Dedifferentiated amniotic fluid mesenchymal stem cell (primary cell): ENCODE results near the gene TSGA10IP.
A peak's percentile ranks its signal among the peaks of the same experiment; 100 is the strongest.
"Not testable (repeated sequence)": the region's sequence is repeated elsewhere in the genome, so short reads cannot be mapped to it uniquely, and the experiment has no call there.

Experiments
- DNase-seq: peaks from one replicate; pipeline ENCODE4 v3.0.0-alpha.2; 2016; ENCODE audit errors: extremely low spot score

Gene TSGA10IP

DNA sequence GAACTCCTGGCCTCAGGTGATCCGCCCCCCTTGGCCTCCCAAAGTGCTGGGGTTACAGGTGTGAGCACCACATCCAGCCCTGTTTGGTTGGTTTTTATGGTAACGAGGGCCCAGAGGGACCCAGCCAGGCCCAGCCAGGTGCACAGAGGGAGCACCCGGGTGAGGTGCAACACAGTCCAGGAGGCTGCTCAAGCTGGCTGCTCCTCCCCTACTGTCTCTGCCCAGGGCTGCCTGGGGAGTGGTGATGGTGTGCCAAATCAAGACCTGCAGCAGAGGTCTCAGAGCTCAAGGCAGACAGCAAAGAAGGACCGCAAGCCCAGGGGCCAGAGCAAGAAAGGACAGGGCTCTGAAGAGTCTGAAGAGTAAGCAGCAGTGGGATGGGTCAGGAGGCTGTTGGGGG, 1.4 kb downstream of the TSGA10IP start:
- no peak for DNase-seq

DNA sequence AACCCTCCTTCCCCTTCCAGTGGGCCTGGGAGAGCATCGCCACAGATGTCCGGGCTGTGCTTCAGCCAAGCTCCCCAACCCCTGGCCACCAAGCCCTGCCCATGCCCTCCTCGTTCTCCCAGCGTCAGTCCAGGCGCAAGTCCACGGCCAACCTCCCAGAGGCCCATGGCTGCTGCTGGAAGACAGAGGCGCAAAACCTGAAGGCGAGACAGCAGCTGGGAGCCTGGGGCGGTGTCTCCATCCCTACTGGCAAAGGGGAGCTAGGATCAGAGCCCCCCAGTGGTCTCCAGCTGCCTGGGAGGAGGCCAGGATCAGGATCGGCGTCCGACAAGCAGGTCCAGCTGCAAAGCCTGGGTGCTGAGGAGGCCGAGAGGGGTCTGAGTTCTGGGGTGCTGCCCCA, 1.9 kb downstream of the TSGA10IP start:
- no peak for DNase-seq

DNA sequence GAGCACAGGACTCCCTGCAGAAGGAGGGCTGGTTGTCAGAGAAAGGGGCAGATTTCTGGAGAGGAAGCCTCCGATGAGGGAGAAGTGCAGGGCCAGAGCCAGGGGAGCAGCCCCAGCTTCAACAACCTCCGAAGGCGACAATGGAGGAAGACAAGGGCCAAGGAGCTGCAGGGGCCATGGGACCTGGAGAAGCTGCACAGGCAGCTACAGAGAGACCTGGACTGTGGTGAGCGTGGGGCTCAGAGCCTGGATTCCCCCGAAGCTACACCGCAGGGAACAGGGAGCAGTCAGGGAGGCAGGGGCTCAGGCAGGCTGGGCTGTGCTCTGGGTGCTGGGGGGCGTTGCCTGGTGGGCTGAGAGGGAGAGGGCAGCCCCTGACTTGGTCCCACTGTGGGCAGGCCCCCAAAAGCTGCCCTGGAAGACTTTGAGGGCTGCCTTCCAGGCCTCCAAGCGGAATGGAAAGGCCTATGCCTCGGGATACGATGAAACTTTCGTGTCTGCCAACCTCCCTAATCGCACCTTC, 2.4 kb downstream of the TSGA10IP start:
- DNase-seq, result no peak

DNA sequence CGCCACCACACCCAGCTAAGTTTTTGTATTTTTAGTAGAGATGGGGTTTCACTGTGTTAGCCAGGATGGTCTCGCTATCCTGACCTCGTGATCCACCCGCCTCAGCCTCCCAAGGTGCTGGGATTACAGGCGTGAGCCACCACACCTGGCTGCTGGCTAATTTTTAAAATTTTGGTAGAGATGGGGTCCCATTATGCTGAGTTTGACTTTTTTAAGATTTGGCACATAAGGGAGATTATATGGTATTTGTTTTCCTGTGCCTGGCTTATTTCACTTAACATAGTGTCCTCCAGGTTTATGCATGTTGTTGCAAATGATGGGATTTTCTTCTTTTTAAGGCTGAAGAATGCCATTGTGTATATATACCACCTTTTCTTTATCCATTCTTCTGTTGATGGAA, 5.4 kb downstream of the TSGA10IP start:
- not testable (repeated sequence) for DNase-seq

DNA sequence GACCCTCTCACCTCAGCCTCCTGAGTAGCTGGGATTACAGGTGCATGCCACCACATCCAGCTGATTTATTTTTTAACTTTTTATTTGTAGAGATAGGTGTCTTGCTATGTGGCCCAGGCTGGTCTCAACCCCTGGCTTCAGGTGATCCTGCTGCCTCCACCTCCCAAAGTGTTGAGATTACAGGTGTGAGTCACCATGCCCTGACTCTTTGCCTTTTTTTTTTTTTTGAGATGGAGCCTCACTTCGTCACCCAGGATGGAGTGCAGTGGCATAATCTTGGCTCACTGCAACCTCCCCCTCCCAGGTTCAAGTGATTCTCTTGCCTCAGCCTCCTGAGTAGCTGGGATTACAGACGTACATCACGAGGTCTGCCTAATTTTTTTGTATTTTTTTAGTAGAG, 6.4 kb downstream of the TSGA10IP start:
- not testable (repeated sequence) for DNase-seq

DNA sequence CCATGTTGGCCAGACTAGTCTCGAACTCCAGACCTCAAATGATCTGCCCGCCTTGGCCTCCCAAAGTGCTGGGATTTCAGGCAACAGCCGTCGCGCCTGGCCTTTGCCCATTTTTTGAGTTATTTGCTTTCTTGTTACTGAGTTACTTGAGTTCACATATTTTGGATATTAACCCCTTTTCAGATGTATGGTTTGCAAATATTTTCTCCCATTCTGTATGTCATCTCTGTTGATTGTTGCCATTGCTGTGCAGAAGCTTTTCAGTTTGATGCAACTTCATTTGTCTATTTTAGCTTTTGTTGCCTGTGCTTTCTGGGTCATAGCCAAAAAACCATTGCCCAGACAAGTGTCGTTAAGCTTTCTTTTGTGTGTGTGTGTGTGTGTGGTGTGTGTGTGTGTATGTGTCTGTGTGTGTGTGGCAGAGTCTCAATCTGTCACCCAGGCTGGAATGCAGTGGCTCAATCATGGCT, 6.8 kb downstream of the TSGA10IP start:
- DNase-seq, result no peak

DNA sequence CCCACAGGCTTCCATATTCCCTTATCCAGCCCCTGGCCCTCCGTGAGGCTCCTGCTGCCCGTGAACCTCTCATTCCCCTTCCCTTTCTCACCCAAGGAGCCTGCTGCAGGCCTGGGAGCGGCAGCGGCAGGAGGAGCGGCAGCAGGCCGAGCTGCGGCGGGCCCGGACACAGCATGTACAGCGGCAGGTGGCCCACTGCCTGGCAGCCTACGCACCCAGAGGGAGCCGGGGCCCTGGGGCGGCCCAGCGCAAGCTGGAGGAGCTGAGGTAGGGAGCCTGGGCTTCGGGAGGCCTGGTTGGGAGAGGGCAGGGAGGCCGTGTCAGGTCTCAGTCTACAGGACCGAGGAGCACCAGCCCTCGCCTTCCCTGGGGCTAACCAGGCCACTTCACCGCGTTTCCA, 8.2 kb downstream of the TSGA10IP start:
- no peak for DNase-seq

DNA sequence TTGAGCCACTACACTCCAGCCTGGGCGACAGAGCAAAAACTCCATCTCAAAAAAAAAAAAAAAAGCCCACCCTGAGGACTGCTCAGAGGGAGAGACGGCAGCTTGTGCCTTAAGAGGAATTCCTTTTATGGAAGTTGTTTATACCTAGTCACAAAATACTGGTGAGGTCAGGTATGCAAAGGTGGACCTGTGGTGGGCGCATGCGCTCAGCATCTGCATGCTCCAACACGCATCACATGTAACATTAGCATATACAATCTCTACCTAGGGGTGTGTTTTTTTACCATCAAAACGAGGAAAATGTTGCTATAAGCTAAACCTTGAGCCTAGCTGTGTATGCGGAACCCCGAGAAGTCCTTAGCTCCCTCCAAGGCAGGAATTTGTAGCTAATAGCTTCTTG, 9.5 kb downstream of the TSGA10IP start:
- no peak for DNase-seq

DNA sequence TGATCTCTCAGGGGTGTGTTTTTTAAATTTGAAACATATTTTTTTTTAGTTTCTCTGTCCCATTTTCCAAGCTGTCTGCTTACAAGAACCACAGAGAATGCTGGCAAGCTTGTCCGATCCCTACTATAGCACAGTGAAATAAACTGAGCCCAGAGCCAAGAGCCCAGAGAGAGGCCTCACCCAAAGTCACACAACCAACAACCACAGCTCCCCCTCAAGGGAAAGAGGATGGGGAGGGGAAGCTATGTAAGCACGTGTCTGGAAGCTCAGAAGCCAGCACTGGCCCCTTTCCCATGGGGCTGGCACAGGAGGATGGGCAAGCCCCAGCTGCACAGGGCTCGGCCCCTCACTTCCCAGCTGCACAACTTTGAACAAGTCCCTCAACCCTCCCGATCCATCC, 13.0 kb downstream of the TSGA10IP start:
- DNase-seq, result no peak

DNA sequence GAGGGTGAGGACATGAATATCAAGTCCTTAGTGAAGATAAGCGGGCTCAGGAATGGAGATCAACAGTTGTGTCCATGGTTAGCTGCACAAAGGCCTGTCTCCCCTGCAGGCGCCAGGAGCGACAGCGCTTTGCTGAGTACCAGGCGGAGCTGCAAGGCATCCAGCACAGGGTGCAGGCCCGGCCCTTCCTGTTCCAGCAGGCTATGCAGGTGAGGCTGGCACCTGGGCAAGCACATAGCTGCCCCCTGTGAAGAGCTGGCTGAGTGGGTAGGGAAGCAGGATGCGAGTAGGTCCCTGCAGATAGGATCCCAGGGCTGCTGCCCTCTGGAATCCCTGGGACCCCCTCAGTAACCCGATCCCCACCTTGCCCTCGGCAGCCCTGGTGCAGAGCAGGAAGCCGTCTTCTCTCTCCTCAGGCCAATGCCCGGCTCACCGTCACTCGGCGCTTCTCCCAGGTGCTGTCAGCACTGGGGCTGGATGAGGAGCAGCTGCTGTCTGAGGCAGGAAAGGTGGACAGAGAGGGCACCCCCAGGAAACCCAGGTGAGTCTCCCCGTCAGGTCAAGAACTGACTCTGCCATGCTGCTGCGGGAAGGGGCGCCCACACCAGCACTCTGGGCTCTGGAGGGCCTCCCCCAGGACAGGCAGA, 13.6 kb downstream of the TSGA10IP start:
- no peak for DNase-seq

DNA sequence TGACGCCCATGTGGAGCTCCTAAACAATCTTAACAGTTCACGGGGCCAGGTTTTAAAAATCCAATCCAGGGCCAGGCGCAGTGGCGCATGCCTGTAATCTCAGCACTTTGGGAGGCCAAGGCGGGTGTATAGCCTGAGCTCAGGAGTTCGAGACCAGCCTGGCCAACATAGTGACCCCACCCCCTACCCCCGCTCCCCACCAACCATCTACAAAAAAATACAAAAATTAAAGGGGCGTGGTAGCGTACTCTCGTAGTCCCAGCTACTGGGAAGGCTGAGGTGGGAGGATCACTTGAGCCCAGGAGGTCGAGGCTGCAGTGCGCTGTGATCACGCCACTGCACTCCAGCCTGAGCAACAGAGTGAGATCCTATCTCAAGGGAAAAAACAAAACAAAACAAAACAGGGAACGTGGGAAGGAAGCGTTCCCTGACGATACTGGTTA, 15.6 kb downstream of the TSGA10IP start:
- no peak for DNase-seq

DNA sequence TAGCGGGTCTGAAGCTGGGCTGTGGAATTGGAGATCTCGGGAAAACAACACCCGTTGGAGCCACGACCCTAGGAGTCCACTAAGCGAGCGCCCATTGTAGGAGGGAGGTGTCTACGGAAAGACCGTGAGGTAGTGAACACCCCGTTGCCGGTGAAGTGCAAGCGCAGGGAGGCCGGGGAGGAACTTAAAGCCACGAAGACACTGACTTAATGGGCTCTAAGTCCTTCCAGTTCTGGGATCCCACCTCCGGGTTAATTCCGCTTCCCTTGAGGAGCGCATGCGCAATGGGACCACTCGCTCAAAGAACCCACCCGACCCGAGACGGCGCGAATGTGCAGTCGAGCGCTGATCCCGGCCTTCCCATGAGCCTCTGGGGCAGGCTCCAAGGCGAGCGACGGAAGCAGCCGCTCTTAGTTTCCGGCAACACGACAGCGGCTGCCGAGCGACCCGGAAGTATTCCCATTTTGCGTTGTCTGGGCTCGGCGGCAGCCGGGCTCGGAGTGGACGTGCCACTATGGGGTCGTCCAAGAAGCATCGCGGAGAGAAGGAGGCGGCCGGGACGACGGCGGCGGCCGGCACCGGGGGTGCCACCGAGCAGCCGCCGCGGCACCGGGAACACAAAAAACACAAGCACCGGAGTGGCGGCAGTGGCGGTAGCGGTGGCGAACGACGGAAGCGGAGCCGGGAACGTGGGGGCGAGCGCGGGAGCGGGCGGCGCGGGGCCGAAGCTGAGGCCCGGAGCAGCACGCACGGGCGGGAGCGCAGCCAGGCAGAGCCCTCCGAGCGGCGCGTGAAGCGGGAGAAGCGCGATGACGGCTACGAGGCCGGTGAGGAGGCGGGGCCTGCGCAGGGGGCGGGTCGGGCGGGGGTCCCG, 16.2 kb downstream of the TSGA10IP start, which contains the start of gene SART1:
SART1 (plus strand) TSS at position 468 of the 874 bp plus-strand sequence; CDS start at position 515, 47 bp downstream.
- DNase-seq, result peak; percentile 98

DNA sequence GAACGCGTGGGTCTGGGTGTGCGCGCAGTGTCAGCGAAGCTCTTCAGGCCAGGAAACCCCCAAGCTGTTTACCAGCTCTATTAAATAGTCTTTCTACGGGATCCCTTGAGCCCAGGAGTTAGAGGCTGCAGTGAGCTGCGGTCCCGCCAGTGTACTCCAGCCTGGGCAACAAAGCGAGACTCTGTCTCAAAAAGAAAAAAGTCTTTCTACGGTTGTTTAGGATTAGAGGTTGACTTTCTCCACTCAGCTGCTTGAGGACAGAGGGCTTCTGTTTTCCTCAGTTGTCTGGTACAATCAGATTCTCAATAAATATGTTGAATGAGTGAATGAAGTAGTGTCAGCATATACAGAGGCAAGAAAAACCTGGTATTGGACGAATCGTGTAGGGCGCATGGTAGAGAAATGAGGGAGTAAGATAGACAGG, 16.9 kb downstream of the TSGA10IP start:
- DNase-seq, result no peak

DNA sequence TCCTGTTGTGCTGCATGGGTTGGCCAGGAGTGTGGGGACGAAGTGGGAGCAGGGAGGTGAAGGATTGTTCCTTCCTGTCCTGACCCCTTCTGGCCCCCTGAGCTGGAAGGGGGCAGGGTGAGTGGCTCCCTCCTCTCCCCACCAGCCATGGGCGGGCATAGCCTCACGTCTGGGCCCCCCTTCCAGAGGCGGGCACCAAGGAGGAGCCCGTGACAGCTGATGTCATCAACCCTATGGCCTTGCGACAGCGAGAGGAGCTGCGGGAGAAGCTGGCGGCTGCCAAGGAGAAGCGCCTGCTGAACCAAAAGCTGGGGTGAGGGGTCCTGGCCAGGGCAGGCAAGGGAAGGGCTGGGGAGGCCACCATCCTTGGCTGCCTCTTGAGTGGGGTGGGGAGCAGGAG, 19.6 kb downstream of the TSGA10IP start:
- DNase-seq, result no peak

DNA sequence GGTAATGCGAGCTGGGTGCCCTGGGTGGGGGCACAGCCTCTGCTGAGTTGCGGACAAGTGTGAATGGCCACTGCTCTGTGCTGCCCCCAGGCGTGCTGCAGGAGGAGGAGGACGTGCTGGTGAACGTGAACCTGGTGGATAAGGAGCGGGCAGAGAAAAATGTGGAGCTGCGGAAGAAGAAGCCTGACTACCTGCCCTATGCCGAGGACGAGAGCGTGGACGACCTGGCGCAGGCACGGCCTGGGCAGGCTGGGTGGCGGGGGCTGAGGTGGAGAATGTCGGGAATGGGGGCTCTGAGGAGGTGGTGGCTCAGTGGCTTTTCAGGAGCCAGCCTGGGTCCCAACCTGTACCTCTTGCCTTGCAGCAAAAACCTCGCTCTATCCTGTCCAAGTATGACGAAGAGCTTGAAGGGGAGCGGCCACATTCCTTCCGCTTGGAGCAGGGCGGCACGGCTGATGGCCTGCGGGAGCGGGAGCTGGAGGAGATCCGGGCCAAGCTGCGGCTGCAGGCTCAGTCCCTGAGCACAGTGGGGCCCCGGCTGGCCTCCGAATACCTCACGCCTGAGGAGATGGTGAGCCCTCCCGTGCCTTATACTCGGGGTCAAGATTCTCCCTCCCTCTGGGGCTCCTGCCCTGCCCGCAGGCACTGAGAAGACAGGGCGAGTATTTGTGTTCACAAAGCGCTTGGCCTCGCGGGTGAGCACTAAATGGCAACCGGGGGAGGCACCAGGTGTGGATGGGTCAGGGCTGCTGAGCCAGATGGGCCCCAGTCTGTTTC, 20.9 kb downstream of the TSGA10IP start:
- DNase-seq, result no peak

DNA sequence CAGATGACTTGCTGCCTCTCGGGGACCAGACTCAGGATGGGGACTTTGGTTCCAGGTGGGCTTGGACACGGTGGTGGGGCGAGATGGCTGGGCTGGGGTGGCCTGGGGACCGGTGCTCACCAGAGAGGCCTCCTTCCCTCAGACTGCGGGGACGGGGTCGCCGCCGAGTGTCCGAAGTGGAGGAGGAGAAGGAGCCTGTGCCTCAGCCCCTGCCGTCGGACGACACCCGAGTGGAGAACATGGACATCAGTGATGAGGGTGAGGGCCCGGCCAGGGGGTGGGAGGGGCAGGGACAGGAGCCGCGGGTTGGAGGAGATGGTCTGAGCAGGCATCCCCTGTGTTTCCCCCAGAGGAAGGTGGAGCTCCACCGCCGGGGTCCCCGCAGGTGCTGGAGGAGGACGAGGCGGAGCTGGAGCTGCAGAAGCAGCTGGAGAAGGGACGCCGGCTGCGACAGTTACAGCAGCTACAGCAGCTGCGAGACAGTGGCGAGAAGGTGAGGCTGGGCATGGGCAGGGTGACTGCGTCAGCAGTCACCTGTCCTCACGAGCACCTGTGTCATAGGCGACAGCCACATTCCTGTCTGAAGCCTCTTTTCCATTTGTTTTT, 22.2 kb downstream of the TSGA10IP start:
- DNase-seq, result no peak

DNA sequence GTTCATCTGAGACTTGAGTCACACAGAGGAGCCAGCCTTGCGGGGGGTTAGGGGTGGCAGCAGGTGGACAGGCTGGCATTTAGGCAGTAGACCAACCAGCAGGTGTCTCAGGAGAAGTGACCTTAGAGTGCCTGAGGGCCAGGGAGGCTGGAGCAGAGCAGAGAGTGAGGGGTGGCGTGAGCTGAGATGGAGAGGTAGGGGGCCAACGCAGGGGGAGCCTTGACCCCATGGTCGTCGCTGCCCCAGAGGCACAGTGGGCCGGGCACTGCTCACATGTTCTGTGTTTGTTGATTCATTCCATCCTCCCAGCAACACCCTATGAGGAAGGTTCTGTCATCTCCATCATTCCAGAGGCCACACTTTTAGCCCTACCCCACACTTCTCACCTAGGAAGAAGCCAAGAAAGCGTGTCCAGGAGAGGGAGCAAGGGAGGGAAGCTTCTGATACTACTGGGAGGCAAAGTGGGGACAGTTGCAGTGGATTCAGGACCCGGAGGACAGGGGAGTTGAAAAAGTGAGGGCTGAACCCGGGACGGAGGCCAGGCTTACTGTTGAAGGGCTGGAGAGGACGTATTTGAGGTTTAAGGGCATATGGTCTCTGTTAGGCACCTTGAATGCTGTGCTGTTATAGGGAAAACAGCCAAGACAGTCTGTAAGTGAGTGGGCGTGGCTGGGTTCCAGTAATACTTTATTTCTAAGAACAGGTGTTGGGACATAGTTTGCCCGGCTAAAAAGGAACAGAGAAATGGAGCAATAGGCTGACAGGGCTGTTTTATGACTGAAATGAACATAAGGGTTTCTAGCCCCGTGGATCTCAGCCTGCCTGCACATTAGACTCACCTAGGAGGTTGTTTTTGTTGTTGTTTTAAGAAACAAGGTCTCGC, 23.6 kb downstream of the TSGA10IP start:
- no peak for DNase-seq

DNA sequence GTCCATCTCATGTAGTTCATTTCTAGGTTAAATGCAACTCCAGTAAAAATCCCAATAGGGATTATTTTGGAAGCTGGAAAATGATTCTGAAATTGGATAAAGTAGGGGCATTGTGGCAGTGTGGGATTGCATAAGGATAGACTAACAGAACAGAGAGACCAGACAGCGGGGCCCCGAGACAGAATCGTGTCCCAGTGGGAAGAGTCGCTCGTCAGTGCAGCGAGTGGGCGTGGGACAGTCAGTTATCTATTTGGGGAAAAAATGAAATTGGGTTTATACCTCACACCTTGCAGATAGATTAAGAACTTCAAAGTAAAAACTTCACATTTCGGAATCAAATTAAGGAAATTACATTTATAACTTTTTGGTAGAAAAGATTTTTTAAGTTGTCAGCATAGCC, 26.8 kb downstream of the TSGA10IP start:
- no peak for DNase-seq

DNA sequence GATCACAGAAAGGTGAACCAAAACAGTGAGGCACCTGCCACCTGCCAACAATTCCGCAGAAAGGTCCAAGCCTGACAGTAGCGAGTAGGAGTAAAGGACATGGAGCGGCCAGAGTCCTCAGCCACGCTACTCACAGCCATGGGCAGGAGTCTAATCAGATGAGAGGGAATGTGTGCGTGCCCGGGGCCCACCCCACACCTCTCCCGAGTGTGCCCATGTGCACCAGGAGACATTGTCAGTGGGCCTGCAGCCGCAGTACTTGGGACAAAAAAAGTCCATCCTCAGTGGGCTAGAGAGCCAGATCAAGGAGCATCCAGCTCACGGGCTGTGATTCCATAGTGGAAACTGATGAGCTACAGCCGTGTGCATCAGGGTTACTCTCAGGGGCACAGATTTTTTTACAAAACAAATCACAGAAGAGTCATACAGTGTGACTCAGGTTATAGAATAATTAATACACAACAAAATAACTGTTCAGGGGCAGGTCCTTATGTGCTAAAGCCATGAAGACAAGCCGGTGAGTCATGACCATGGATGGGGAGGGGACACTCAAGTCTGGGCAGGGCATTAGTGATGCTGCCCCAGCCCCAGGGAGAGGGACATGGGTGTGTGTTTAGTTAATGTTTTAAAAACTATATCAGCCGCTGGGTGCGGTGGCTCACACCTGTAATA, 28.3 kb downstream of the TSGA10IP start:
- no peak for DNase-seq

DNA sequence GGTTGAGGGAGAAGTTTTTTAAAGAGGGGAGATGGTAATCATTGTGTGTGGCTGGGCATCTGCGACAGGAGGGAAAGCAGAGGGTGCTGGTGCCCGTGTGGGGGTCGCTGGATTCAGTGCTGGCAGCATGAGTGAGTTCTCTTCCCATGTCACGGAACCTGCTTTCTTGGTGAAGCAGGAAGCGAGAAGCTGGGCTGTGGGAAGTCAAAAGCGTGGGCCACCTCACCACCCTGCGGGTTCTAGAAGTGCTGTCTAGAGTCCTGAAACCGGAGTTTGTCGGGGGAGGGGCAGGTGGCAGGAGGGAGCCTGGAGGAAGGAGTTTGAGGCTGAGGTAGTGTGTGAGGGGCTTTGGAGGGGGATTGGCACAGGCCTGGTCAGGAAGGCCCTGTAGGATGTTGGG, 30.5 kb downstream of the TSGA10IP start:
- no peak for DNase-seq
